Cardiac muscle cell (in vitro differentiated cells and primary cell): Measurements from ENCODE around the gene ADGRD1. TPM values are rescaled to one million over a fixed set of nuclear protein-coding genes. Genes with fewer than 3 reads are reported as not detected.

ENCODE experiments used
- DNase-seq, 2 donors: peaks; one replicate each; pipeline versions ENCODE4 v3.0.0 to v3.0.0-alpha.2; 2010 to 2017; ENCODE audit warnings: low read depth in 1 of 2, low spot score in 1 of 2
- H3K27ac ChIP-seq: fragments of 200-600 bp; sonication (generic); 2 replicates; pipeline ENCODE4 v1.5.1; 2016
- H3K27me3 ChIP-seq: fragments of 200-600 bp; sonication (generic); 2 replicates; pipeline ENCODE4 v1.6.0; 2016; ENCODE audit warnings: control low read depth
- H3K36me3 ChIP-seq: fragments of 200-600 bp; sonication (generic); 2 replicates; pipeline ENCODE4 v1.5.1; 2016; ENCODE audit warnings: control low read depth
- H3K4me1 ChIP-seq: fragments of 200-600 bp; sonication (generic); 2 replicates; pipeline ENCODE4 v1.8.1; 2017; ENCODE audit warnings: low read depth, mild to moderate bottlenecking, mixed run types
- H3K4me3 ChIP-seq: fragments of 200-600 bp; sonication (generic); 2 replicates; pipeline ENCODE4 v1.5.1; 2016; ENCODE audit warnings: mild to moderate bottlenecking
- H3K9me3 ChIP-seq: fragments of 200-600 bp; sonication (generic); 2 replicates; pipeline ENCODE4 v1.5.1; 2017; ENCODE audit warnings: low read depth, mild to moderate bottlenecking, control low read depth
- polyA plus RNA-seq: library from polyadenylated mRNA; unstranded; fragments of >200 nt; fragmentation: Nextera tagmentation; extraction: Ambion mirVana; gene quantifications from 2 replicates; pipeline ENCODE4 v1.2.1, GENCODE V29; 2016
- total RNA-seq: library from RNA; depleted of rRNA; stranded (reverse); fragments of >200 nt; gene quantifications from 2 replicates; pipeline ENCODE4 v1.2.3, GENCODE V29; 2016
- TF ChIP-seq, protein P1 (sequence below): IDR thresholded peaks from 2 replicates; pipeline ENCODE4 v1.5.1; 2012; ENCODE audit warnings: low read depth, mild to moderate bottlenecking, low read length

ADGRD1 gene
- total and polyA plus RNA-seq, 2 experiments from 2014 or later: 66.6 to 74.0 TPM

DNA sequence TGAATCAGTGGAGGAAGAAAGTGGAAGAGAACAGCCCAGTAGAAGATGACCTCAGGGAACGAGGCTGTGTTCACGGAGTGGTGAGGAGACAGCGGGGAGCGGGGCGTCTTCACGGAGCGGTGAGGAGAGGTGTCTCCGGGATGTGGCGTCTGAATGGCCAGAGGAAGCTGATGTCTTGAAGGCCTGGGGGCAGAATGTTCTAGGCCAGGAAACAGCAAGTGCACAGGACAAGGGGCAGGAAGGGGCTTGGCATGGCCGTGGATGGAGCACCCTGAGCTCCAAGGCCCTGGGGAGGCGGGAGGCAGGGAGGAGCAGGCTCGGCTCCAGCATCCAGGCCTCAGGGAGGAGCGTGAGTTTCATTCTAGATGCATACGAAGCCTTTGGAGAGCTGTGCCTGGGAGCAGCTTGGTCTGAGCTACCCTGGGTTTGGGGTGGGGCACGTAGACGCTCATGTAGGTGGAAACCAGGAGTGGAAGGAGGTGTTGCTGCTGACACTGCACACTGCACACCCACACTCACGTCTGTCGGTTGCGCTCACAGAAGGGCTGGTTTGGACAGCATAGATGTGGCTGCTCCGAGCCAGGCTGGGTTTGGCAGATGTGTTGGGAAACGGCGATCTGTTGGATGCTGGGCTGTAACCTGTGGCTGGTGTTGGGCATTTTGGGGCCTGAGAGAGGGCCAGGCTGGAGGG is 131.6 kb downstream of the ADGRD1 start:
- no peaks in the 10 kb centered on the region for H3K27me3 ChIP-seq
- no peak overlapping the region for H3K27ac ChIP-seq
- DNase-seq: no peak
- H3K4me3 ChIP-seq: no peak overlapping the region
- H3K9me3 ChIP-seq: no peaks in the 10 kb centered on the region
- TF ChIP-seq, protein P1, sequence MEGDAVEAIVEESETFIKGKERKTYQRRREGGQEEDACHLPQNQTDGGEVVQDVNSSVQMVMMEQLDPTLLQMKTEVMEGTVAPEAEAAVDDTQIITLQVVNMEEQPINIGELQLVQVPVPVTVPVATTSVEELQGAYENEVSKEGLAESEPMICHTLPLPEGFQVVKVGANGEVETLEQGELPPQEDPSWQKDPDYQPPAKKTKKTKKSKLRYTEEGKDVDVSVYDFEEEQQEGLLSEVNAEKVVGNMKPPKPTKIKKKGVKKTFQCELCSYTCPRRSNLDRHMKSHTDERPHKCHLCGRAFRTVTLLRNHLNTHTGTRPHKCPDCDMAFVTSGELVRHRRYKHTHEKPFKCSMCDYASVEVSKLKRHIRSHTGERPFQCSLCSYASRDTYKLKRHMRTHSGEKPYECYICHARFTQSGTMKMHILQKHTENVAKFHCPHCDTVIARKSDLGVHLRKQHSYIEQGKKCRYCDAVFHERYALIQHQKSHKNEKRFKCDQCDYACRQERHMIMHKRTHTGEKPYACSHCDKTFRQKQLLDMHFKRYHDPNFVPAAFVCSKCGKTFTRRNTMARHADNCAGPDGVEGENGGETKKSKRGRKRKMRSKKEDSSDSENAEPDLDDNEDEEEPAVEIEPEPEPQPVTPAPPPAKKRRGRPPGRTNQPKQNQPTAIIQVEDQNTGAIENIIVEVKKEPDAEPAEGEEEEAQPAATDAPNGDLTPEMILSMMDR: no peak
- H3K4me1 ChIP-seq: no peaks in the 10 kb centered on the region
- peaks cover 5% of the 10 kb centered on the region for H3K36me3 ChIP-seq

DNA sequence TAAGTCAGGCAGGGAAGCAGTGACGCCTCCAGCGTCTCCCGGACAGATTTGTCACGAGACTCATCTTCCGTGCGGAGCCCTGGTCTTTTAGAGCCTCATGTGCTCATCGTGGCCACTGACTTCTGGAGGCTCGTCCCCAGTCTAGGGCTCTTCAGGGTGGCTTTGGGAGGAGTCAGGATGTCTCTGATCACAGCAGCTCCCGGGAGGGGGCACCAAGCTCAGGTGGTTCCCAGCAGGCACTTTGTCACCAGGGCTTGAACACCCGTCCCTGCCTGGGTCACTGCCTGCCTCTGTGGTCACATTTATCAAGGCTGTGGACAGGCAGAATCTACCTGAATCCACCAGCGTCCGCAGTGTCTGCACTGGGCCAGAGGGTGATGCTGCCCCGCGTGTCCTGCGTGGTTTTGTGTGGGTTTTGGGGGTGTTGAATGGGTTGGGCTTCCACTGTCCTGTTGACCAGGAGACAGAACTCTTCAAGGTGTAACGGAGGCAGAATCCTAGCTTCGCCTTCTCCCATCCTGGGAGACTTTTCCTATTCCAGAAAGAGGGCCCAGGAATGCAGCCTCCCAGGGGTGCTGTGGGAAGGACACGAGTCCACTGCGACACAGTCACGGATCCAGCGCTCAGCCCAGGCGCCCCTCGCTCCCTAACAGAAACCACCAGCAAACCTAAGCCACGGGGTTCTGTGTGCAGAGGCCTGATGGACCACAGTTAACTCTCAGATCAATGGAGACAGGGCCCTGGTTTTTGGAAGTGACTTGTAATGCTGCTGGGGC is 132.3 kb downstream of the ADGRD1 start:
- no peak for DNase-seq
- TF ChIP-seq, protein P1: no peak
- no peaks in the 10 kb centered on the region for H3K4me1 ChIP-seq
- H3K4me3 ChIP-seq: no peak overlapping the region
- H3K27ac ChIP-seq: no peak overlapping the region
- no peaks in the 10 kb centered on the region for H3K9me3 ChIP-seq
- H3K36me3 ChIP-seq: peaks cover 5% of the 10 kb centered on the region
- no peaks in the 10 kb centered on the region for H3K27me3 ChIP-seq

DNA sequence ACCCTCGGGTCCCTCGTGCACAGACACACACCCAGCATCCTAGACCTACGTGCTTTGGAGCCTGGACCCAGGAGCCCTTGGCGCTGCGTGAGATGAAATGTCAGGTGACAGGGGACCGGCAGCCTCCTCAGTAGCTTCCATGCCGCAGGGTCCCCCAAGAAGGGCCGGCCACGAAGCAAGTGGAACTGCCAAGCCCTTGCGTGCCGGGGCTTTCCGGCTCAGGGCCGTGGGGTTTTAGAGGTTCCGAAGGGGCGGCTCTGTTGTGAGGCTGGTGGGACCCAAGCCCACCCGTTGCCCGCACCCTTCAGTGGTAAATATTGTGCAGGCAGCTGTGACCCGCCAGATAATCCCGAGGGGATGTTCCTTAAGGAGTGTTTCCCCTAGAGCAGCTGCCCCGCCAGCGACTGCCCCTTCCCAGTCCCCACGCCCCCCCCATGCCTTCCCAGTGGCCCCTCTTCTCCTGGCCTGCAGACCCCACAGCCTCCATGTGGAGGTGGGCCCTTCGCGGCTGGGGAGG is 133.7 kb downstream of the ADGRD1 start:
- no peaks in the 10 kb centered on the region for H3K27me3 ChIP-seq
- no peak overlapping the region for H3K4me3 ChIP-seq
- no peak overlapping the region for H3K27ac ChIP-seq
- no peak for DNase-seq
- H3K4me1 ChIP-seq: no peaks in the 10 kb centered on the region
- peaks cover 5% of the 10 kb centered on the region for H3K36me3 ChIP-seq
- TF ChIP-seq, protein P1: no peak
- H3K9me3 ChIP-seq: no peaks in the 10 kb centered on the region

DNA sequence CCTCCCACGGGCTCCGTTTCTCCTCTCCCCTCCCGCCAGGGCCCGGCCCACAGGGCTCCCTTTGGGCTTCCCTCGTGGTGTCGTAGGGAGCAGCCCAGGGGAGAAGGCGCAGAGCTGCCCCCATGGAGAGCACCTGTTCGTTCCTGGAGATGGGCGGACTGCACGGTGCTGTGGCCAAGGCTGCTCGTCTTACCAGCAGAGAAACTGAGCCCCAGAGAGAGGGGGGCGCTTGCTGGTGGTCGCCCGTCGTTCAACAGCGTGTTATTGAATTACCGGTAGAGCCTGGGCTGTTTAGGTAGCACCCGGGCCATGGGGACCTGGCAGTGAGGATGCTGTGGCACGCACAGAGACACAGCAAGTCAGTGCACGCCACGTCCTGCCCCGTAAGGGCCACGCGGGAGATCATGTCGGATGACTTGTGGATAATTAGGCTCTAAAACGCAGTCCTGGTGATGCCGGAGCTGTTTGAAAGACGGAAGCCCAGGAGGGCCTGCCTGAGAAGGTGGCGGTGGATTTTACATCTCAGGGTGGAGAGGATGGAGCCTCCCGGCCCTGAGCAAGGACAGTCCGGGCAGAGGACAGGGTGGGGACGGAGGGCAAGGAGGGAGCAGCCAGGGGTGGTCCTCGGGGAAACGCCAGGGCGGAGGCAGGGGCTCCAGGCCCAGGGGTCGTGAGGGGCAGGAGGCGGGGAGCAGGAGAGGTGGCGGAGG is 134.4 kb downstream of the ADGRD1 start:
- no peak overlapping the region for H3K4me3 ChIP-seq
- H3K4me1 ChIP-seq: no peaks in the 10 kb centered on the region
- no peak for DNase-seq
- no peak overlapping the region for H3K27ac ChIP-seq
- H3K36me3 ChIP-seq: peaks cover 5% of the 10 kb centered on the region
- H3K27me3 ChIP-seq: no peaks in the 10 kb centered on the region
- no peaks in the 10 kb centered on the region for H3K9me3 ChIP-seq
- TF ChIP-seq, protein P1: no peak

GRCh38 chr12:131088701-131089530 is 135.2 kb downstream of the ADGRD1 start:
- no peak for DNase-seq
- TF ChIP-seq, protein P1: no peak
- Histone ChIP-seq H3K27ac (no peak overlapping the region), H3K4me3 (no peak overlapping the region), H3K27me3 (no peaks in the 10 kb centered on the region), H3K4me1 (no peaks in the 10 kb centered on the region), H3K36me3 (peaks cover 5% of the 10 kb centered on the region), H3K9me3 (no peaks in the 10 kb centered on the region)
